Measurements from ENCODE around the gene PPFIA1.
"Not testable (repeated sequence)": the region's sequence is repeated elsewhere in the genome, so short reads cannot be mapped to it uniquely, and the experiment has no call there.

PPFIA1 gene

DNA sequence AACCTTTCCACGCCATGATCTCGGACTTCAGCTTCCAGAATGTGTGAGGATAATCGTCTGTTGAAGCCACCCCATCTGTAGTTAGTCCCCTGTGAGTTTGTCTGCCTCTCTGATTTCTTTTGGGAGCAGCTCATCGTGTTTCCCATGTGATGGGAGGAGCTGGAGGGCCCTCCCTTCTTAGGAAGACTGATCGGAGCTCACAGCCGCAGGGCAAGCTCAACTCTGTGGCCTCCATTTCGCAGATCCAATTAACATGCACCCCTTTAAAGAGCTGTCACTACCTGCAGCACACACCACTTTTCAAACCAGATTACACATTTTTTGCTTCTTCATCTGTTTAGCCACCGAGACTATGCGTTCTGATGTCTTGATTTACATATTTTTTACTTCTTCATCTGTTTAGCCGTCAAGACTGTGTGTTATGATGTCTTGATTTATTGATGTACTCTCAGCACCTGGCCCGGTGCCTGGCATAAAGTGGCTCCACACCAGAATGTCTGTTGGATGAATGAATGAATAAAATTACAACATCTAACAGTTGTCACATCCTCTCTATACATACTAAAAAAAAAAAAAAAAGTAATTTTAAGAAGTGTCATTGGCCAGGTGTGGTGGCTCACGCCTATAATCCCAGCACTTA, 14.9 kb upstream of the PPFIA1 start:
- Histone ChIP-seq H2AFZ (ENCODE audit: low read depth, low read length, severe bottlenecking) (no peak overlapping the region), H3K9me2 (replicated peaks; ENCODE audit: insufficient read depth, low read length) (no peaks in the 10 kb centered on the region), H3K79me2 (ENCODE audit: insufficient read depth, low read length) (no peaks in the 10 kb centered on the region), H3K4me2 (ENCODE audit: low read depth, low read length, poor library complexity, severe bottlenecking) (no peak overlapping the region), H3K27me3 (ENCODE audit: low read length) (no peaks in the 10 kb centered on the region), H3K4me3 (ENCODE audit: insufficient read depth, low read length, poor library complexity, severe bottlenecking) (no peak overlapping the region), H3K9me3 (ENCODE audit: insufficient read depth, low read length) (no peaks in the 10 kb centered on the region), H3K27ac (ENCODE audit: low read depth, low read length) (no peak overlapping the region), H3K36me3 (ENCODE audit: low read length) (no peaks in the 10 kb centered on the region), H3K9ac (ENCODE audit: low read length) (no peak overlapping the region), H3F3A (ENCODE audit: insufficient read depth) (no peaks in the 10 kb centered on the region), H4K20me1 (ENCODE audit: low read depth, low read length) (no peaks in the 10 kb centered on the region)
- TF ChIP-seq EZH2phosphoT487 (conservative IDR thresholded peaks at IDR 0.05; ENCODE audit: low read length), result no peak
- TF ChIP-seq, protein P1, sequence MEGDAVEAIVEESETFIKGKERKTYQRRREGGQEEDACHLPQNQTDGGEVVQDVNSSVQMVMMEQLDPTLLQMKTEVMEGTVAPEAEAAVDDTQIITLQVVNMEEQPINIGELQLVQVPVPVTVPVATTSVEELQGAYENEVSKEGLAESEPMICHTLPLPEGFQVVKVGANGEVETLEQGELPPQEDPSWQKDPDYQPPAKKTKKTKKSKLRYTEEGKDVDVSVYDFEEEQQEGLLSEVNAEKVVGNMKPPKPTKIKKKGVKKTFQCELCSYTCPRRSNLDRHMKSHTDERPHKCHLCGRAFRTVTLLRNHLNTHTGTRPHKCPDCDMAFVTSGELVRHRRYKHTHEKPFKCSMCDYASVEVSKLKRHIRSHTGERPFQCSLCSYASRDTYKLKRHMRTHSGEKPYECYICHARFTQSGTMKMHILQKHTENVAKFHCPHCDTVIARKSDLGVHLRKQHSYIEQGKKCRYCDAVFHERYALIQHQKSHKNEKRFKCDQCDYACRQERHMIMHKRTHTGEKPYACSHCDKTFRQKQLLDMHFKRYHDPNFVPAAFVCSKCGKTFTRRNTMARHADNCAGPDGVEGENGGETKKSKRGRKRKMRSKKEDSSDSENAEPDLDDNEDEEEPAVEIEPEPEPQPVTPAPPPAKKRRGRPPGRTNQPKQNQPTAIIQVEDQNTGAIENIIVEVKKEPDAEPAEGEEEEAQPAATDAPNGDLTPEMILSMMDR (IDR thresholded peaks at IDR 0.05; ENCODE audit: insufficient read depth, low read length, poor library complexity, severe bottlenecking), result no peak

DNA sequence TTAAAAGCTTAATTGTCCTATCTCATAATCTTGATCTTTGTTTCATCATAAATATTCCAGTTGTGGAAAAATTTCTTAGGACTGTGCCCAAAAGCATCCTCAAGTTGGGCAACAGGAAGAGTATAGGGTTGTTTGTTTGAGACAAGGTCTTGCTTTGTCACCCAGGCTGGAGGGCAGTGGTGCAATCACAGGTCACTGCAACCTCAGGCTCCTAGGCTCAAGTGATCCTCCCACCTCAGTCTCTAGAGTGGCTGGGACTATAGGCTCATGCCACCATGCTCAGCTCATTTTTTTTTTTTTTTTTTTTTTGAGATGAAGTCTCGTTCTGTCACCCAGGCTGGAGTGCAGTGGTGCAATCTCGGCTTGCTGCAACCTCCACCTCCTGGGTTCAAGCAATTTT, 11.4 kb upstream of the PPFIA1 start:
- not testable (repeated sequence) for H3K27me3 ChIP-seq (ENCODE audit: low read length); H3K4me2 ChIP-seq (ENCODE audit: low read depth, low read length, poor library complexity, severe bottlenecking); H3K9me2 ChIP-seq (replicated peaks; ENCODE audit: insufficient read depth, low read length); H3K9me3 ChIP-seq (ENCODE audit: insufficient read depth, low read length); H3K27ac ChIP-seq (ENCODE audit: low read depth, low read length); H4K20me1 ChIP-seq (ENCODE audit: low read depth, low read length); H2AFZ ChIP-seq (ENCODE audit: low read depth, low read length, severe bottlenecking); H3K4me3 ChIP-seq (ENCODE audit: insufficient read depth, low read length, poor library complexity, severe bottlenecking); H3F3A ChIP-seq (ENCODE audit: insufficient read depth); H3K36me3 ChIP-seq (ENCODE audit: low read length); H3K79me2 ChIP-seq (ENCODE audit: insufficient read depth, low read length); H3K9ac ChIP-seq (ENCODE audit: low read length)

GRCh38 chr11:70262951-70263350, 7.5 kb upstream of the PPFIA1 start:
- Histone ChIP-seq H3K9me3 (ENCODE audit: insufficient read depth, low read length) (no peaks in the 10 kb centered on the region), H3K27ac (ENCODE audit: low read depth, low read length) (no peak overlapping the region), H4K20me1 (ENCODE audit: low read depth, low read length) (no peaks in the 10 kb centered on the region), H3K27me3 (ENCODE audit: low read length) (no peaks in the 10 kb centered on the region), H3K4me3 (ENCODE audit: insufficient read depth, low read length, poor library complexity, severe bottlenecking) (no peak overlapping the region), H3K79me2 (ENCODE audit: insufficient read depth, low read length) (no peaks in the 10 kb centered on the region), H2AFZ (ENCODE audit: low read depth, low read length, severe bottlenecking) (no peak overlapping the region), H3F3A (ENCODE audit: insufficient read depth) (no peaks in the 10 kb centered on the region), H3K4me2 (ENCODE audit: low read depth, low read length, poor library complexity, severe bottlenecking) (no peak overlapping the region), H3K36me3 (ENCODE audit: low read length) (no peaks in the 10 kb centered on the region), H3K9ac (ENCODE audit: low read length) (no peak overlapping the region), H3K9me2 (replicated peaks; ENCODE audit: insufficient read depth, low read length) (no peaks in the 10 kb centered on the region)
- TF ChIP-seq EZH2phosphoT487 (conservative IDR thresholded peaks at IDR 0.05; ENCODE audit: low read length), result no peak
- TF ChIP-seq, protein P1 (IDR thresholded peaks at IDR 0.05; ENCODE audit: insufficient read depth, low read length, poor library complexity, severe bottlenecking), result no peak

- H3K4me3 ChIP-seq (ENCODE audit: insufficient read depth, low read length, poor library complexity, severe bottlenecking), result no peak overlapping the region
- H3K27ac ChIP-seq (ENCODE audit: low read depth, low read length), result no peak overlapping the region
- no peak overlapping the region for H2AFZ ChIP-seq (ENCODE audit: low read depth, low read length, severe bottlenecking)
- H3K9me2 ChIP-seq (replicated peaks; ENCODE audit: insufficient read depth, low read length), result no peaks in the 10 kb centered on the region
- no peak overlapping the region for H3K4me2 ChIP-seq (ENCODE audit: low read depth, low read length, poor library complexity, severe bottlenecking)
- H3K9ac ChIP-seq (ENCODE audit: low read length), result no peak overlapping the region
- no peaks in the 10 kb centered on the region for H3K79me2 ChIP-seq (ENCODE audit: insufficient read depth, low read length)
- no peaks in the 10 kb centered on the region for H3K27me3 ChIP-seq (ENCODE audit: low read length)
- H3F3A ChIP-seq (ENCODE audit: insufficient read depth), result no peaks in the 10 kb centered on the region
- no peaks in the 10 kb centered on the region for H3K36me3 ChIP-seq (ENCODE audit: low read length)
- H4K20me1 ChIP-seq (ENCODE audit: low read depth, low read length), result no peaks in the 10 kb centered on the region
- TF ChIP-seq EZH2phosphoT487 (conservative IDR thresholded peaks at IDR 0.05; ENCODE audit: low read length), result no peak
- TF ChIP-seq, protein P1 (IDR thresholded peaks at IDR 0.05; ENCODE audit: insufficient read depth, low read length, poor library complexity, severe bottlenecking), result no peak
- H3K9me3 ChIP-seq (ENCODE audit: insufficient read depth, low read length), result no peaks in the 10 kb centered on the region
Measured at GRCh38 chr11:70263363-70263762, 7.1 kb upstream of the PPFIA1 start.
